ENCODE results near the gene SMIM21. TPM values are rescaled to one million over a fixed set of nuclear protein-coding genes. Genes with fewer than 3 reads are reported as not detected.

Gene SMIM21
- polyA plus RNA-seq, 1 donor from 2014 or later, result not detected

- Mint-ChIP-seq H3K4me1 (no peaks in the 10 kb centered on the region), H3K27ac (no peak overlapping the region), H3K27me3 (peaks cover 7% of the 10 kb centered on the region)
These were observed 19.8 kb downstream of the SMIM21 start for GRCh38 chr18:75407468-75408437.

GRCh38 chr18:75406491-75407445 lies 20.7 kb downstream of the SMIM21 start:
- H3K4me1 Mint-ChIP-seq, result no peaks in the 10 kb centered on the region

More at GRCh38 chr18:75407468-75408437, 19.8 kb downstream of the SMIM21 start:
- H3K4me3 Mint-ChIP-seq, result no peak overlapping the region
- no peaks in the 10 kb centered on the region for H3K36me3 Mint-ChIP-seq
- H3K9me3 Mint-ChIP-seq, result no peaks in the 10 kb centered on the region

GRCh38 chr18:75405351-75405750 lies 22.2 kb downstream of the SMIM21 start:
- Mint-ChIP-seq H3K27ac (no peak overlapping the region), H3K4me3 (no peak overlapping the region), H3K36me3 (no peaks in the 10 kb centered on the region), H3K27me3 (peaks cover 7% of the 10 kb centered on the region), H3K9me3 (no peaks in the 10 kb centered on the region), H3K4me1 (no peaks in the 10 kb centered on the region)

More at GRCh38 chr18:75406491-75407445, 20.7 kb downstream of the SMIM21 start:
- no peak overlapping the region for H3K4me3 Mint-ChIP-seq
- peaks cover 7% of the 10 kb centered on the region for H3K27me3 Mint-ChIP-seq
- no peak overlapping the region for H3K27ac Mint-ChIP-seq
- H3K9me3 Mint-ChIP-seq, result no peaks in the 10 kb centered on the region
- H3K36me3 Mint-ChIP-seq, result no peaks in the 10 kb centered on the region

- H3K4me3 Mint-ChIP-seq, result peak overlapping the region in 1 of 4 donors; percentile 25
- peak overlapping the region in 1 of 3 donors; percentile 74 for H3K27ac Mint-ChIP-seq
- H3K36me3 Mint-ChIP-seq, result no peaks in the 10 kb centered on the region
- no peaks in the 10 kb centered on the region for H3K4me1 Mint-ChIP-seq
- H3K27me3 Mint-ChIP-seq, result peaks cover 5% of the 10 kb centered on the region
- H3K9me3 Mint-ChIP-seq, result no peaks in the 10 kb centered on the region
These were observed 27.1 kb downstream of the SMIM21 start for GRCh38 chr18:75400366-75400765.

- Mint-ChIP-seq H3K4me3 (no peak overlapping the region), H3K9me3 (no peaks in the 10 kb centered on the region), H3K4me1 (no peaks in the 10 kb centered on the region), H3K27ac (no peak overlapping the region), H3K27me3 (peaks cover 9% of the 10 kb centered on the region), H3K36me3 (no peaks in the 10 kb centered on the region)
These were observed 32.4 kb downstream of the SMIM21 start for GRCh38 chr18:75395137-75395536.

- H3K27ac Mint-ChIP-seq, result no peak overlapping the region
- no peaks in the 10 kb centered on the region for H3K4me1 Mint-ChIP-seq
- no peaks in the 10 kb centered on the region for H3K36me3 Mint-ChIP-seq
- peaks cover 10% of the 10 kb centered on the region for H3K27me3 Mint-ChIP-seq
- no peak overlapping the region for H3K4me3 Mint-ChIP-seq
- H3K9me3 Mint-ChIP-seq, result no peaks in the 10 kb centered on the region
These were observed 33.8 kb downstream of the SMIM21 start for GRCh38 chr18:75393721-75394120.

- H3K36me3 Mint-ChIP-seq, result no peaks in the 10 kb centered on the region
- H3K9me3 Mint-ChIP-seq, result no peaks in the 10 kb centered on the region
- no peaks in the 10 kb centered on the region for H3K4me1 Mint-ChIP-seq
- no peak overlapping the region for H3K27ac Mint-ChIP-seq
- peak overlapping the region in 1 of 4 donors; percentile 77 for H3K4me3 Mint-ChIP-seq
- peaks cover 10% of the 10 kb centered on the region for H3K27me3 Mint-ChIP-seq
These were observed 35.3 kb downstream of the SMIM21 start for GRCh38 chr18:75392226-75392578.

- no peak overlapping the region for H3K4me3 Mint-ChIP-seq
- H3K9me3 Mint-ChIP-seq, result no peaks in the 10 kb centered on the region
- H3K4me1 Mint-ChIP-seq, result no peaks in the 10 kb centered on the region
- H3K36me3 Mint-ChIP-seq, result no peaks in the 10 kb centered on the region
- H3K27ac Mint-ChIP-seq, result no peak overlapping the region
- H3K27me3 Mint-ChIP-seq, result peaks cover 10% of the 10 kb centered on the region
These were observed 36.0 kb downstream of the SMIM21 start for GRCh38 chr18:75391279-75392225.

GRCh38 chr18:75390854-75391253 lies 36.6 kb downstream of the SMIM21 start:
- Mint-ChIP-seq H3K4me3 (no peak overlapping the region), H3K27me3 (peaks cover 10% of the 10 kb centered on the region), H3K27ac (no peak overlapping the region), H3K36me3 (no peaks in the 10 kb centered on the region), H3K4me1 (no peaks in the 10 kb centered on the region), H3K9me3 (no peaks in the 10 kb centered on the region)

- Mint-ChIP-seq H3K27ac (no peak overlapping the region), H3K4me1 (no peaks in the 10 kb centered on the region), H3K9me3 (no peaks in the 10 kb centered on the region), H3K27me3 (peaks cover 6% of the 10 kb centered on the region), H3K36me3 (no peaks in the 10 kb centered on the region), H3K4me3 (no peak overlapping the region)
These were observed 43.4 kb downstream of the SMIM21 start for GRCh38 chr18:75384144-75384543.

- H3K4me3 Mint-ChIP-seq, result no peak overlapping the region
- peaks cover 0 to 2% (median 0%) of the 10 kb centered on the region in 3 donors for H3K9me3 Mint-ChIP-seq
- no peaks in the 10 kb centered on the region for H3K4me1 Mint-ChIP-seq
- H3K27ac Mint-ChIP-seq, result no peak overlapping the region
- no peaks in the 10 kb centered on the region for H3K36me3 Mint-ChIP-seq
- peaks cover 6% of the 10 kb centered on the region for H3K27me3 Mint-ChIP-seq
These were observed 48.9 kb downstream of the SMIM21 start for GRCh38 chr18:75378376-75379315.

GRCh38 chr18:75377926-75378325 lies 49.6 kb downstream of the SMIM21 start:
- H3K27ac Mint-ChIP-seq, result no peak overlapping the region

GRCh38 chr18:75377258-75377657 lies 50.2 kb downstream of the SMIM21 start:
- Mint-ChIP-seq H3K36me3 (no peaks in the 10 kb centered on the region), H3K4me3 (no peak overlapping the region), H3K4me1 (no peaks in the 10 kb centered on the region), H3K27me3 (peaks cover 6% of the 10 kb centered on the region), H3K27ac (peak overlapping the region in 1 of 3 donors; percentile 55), H3K9me3 (peaks cover 0 to 2% (median 0%) of the 10 kb centered on the region in 3 donors)

More at GRCh38 chr18:75377926-75378325, 49.6 kb downstream of the SMIM21 start:
- Mint-ChIP-seq H3K9me3 (peaks cover 0 to 2% (median 0%) of the 10 kb centered on the region in 3 donors), H3K4me1 (no peaks in the 10 kb centered on the region), H3K27me3 (peaks cover 4% of the 10 kb centered on the region), H3K4me3 (no peak overlapping the region), H3K36me3 (no peaks in the 10 kb centered on the region)
